Activated T-helper 9 cell treated with anti-CD3 and anti-CD28 coated beads, Interleukin-2, amount 50 U/mL, for 16 hours (primary cell): ENCODE data around the gene ID3.

ENCODE experiments used
- DNase-seq: peaks from one replicate; pipeline ENCODE4 v3.0.0-alpha.2; 2020; ENCODE audit warnings: low read depth

Gene ID3

GRCh38 chr1:23525558-23526250 lies 33.6 kb downstream of the ID3 start:
- DNase-seq, result no peak

DNA sequence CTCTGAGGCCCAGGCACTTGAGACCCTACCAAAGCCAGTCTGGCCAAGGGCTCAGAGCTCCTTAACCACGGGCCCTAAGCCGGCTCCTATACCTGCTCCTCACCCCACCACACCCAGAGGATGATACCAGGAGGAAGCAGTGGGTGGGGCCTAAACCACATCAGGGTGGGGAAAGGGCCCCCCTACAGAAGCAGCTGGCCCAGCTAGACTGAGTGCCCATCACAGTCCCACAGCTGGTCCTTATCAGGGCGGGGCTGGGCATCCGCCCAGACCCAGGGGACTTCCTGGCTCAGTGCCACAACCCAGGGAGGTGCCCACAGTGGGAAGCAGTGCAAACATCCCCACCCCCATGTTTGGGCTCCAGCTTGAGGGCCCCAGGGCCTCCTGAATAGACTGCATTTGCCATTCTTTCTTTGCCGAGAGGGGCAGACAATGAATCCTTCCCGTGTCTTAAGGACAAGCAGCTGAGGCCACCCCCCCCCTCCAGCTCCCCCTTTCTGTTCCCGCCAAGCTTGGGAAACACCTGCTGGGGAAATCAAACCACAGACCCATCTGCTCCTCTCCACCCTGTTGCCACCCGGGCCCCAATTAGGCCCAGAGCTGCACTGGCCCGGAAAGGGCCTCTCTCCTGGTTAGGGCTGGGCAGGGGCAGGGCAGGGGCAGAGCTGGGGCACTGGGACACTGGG lies 34.4 kb downstream of the ID3 start:
- no peak for DNase-seq

- no peak for DNase-seq
Observed at GRCh38 chr1:23524163-23524562, 35.1 kb downstream of the ID3 start.

- no peak for DNase-seq
Observed at GRCh38 chr1:23522244-23522982, 36.9 kb downstream of the ID3 start.

GRCh38 chr1:23521588-23521987 lies 37.7 kb downstream of the ID3 start:
- DNase-seq, result no peak

GRCh38 chr1:23517581-23517980 lies 41.7 kb downstream of the ID3 start:
- DNase-seq, result no peak

DNA sequence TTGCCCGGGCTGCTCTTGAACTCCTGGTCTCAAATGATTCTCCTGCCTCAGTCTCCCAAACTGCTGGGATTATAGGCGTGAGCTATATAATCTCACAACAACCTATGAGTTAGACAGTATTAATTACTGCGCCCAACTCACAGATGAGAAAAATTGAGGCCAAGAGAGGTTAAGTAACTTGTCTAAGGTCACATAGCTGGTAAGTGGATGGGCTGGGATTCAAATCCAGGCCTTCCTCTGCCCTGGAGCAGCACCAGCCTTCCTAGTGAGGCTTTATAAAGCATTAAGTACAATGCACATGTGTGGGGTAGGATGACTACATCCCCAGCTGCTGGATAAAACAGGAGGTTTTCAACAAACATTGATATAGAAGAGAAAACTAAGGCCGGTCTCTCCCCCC lies 43.4 kb downstream of the ID3 start:
- no peak for DNase-seq

- no peak for DNase-seq
Observed at GRCh38 chr1:23514111-23514679, 45.1 kb downstream of the ID3 start.

- no peak for DNase-seq
Observed at GRCh38 chr1:23509896-23510295, 49.4 kb downstream of the ID3 start.
